ENCODE measurements around the gene TPPP3.
A peak's percentile ranks its signal among the peaks of the same experiment; 100 is the strongest.

The TPPP3 gene

DNA sequence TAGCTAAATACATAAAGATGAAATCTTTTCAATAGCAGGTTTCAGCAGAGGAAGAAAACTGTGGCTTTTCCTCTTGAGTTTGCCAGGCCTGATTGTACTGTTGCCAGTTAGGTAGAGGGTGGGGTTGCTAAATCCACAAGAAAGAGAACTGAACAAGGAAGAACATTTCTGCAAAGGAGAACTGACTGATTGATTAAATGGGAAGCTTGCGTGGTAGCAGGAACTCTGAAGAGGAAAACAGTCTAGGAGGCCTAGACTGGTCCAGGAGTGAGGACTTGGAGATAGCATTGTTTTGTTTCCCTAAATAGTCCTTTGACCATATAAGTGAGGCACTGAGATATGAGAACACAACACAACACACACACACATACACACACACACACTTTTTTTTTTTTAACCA lies 47.9 kb downstream of the TPPP3 start:
- no peak overlapping the region for H3K4me3 ChIP-seq (ENCODE audit: low read depth, low read length)
- no peaks in the 10 kb centered on the region for H3K27me3 ChIP-seq (ENCODE audit: insufficient read depth, low read depth, severe bottlenecking)
- no peaks in the 10 kb centered on the region for H3K36me3 ChIP-seq
- TF ChIP-seq, protein P1, sequence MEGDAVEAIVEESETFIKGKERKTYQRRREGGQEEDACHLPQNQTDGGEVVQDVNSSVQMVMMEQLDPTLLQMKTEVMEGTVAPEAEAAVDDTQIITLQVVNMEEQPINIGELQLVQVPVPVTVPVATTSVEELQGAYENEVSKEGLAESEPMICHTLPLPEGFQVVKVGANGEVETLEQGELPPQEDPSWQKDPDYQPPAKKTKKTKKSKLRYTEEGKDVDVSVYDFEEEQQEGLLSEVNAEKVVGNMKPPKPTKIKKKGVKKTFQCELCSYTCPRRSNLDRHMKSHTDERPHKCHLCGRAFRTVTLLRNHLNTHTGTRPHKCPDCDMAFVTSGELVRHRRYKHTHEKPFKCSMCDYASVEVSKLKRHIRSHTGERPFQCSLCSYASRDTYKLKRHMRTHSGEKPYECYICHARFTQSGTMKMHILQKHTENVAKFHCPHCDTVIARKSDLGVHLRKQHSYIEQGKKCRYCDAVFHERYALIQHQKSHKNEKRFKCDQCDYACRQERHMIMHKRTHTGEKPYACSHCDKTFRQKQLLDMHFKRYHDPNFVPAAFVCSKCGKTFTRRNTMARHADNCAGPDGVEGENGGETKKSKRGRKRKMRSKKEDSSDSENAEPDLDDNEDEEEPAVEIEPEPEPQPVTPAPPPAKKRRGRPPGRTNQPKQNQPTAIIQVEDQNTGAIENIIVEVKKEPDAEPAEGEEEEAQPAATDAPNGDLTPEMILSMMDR (IDR thresholded peaks at IDR 0.05; ENCODE audit: low read depth, low read length), result no peak
- no peak for DNase-seq
- no peaks in the 10 kb centered on the region for H3K9me3 ChIP-seq (ENCODE audit: severe bottlenecking)
- H3K27ac ChIP-seq, result no peak overlapping the region

DNA sequence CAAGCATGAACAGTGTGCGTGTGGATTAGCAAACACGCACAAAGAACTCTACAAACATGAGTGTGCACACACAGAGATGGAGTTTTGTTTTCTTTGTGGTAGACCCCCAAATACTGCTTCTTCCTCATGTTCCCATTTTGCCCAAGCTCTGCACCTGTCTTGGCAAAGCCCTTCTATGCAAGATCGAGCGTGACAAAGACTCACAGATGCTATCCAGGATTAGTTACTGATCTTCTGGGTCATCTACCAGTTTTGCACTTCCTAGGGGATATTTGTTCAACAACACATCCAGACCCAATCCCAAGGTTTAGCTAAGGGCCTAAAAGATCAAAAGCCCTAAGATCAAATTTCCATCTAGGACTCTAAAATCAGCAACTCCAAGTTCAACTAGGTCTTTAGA lies 50.7 kb downstream of the TPPP3 start:
- DNase-seq, result peak; percentile 14

DNA sequence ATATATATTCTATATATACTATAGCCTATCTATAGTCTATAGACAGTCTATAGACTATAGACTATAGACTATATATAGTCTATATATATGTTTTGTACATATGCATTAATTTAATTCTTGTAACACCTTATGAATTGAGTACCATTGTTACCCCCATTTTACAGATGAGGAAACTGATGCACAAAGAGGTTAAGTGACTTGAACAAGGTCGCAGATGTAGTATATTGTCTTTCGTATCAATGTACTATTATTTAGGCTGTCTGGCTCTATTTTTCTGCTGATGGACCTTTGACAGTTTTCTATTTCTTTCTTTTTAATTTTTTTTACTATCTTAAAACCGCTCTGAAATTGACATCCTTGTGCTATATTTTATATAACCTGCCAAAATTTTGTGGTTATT lies 52.0 kb downstream of the TPPP3 start:
- TF ChIP-seq, protein P1 (IDR thresholded peaks at IDR 0.05; ENCODE audit: low read depth, low read length), result no peak
- no peak overlapping the region for H3K27ac ChIP-seq
- H3K27me3 ChIP-seq (ENCODE audit: insufficient read depth, low read depth, severe bottlenecking), result no peaks in the 10 kb centered on the region
- no peak overlapping the region for H3K4me3 ChIP-seq (ENCODE audit: low read depth, low read length)
- H3K36me3 ChIP-seq, result no peaks in the 10 kb centered on the region
- no peaks in the 10 kb centered on the region for H3K9me3 ChIP-seq (ENCODE audit: severe bottlenecking)
- no peak for DNase-seq

More for the DNA sequence above, 50.7 kb downstream of the TPPP3 start:
- Histone ChIP-seq H3K4me3 (ENCODE audit: low read depth, low read length) (no peak overlapping the region), H3K9me3 (ENCODE audit: severe bottlenecking) (no peaks in the 10 kb centered on the region), H3K36me3 (no peaks in the 10 kb centered on the region), H3K27ac (no peak overlapping the region), H3K27me3 (ENCODE audit: insufficient read depth, low read depth, severe bottlenecking) (no peaks in the 10 kb centered on the region)
- TF ChIP-seq, protein P1 (IDR thresholded peaks at IDR 0.05; ENCODE audit: low read depth, low read length), result no peak
